NCI-H510A (cell line): ENCODE results near the gene COL18A1.

Experiments
- DNase-seq: peaks from one replicate; lab custom pipeline; 2025; lab: John Stamatoyannopoulos, UW

Gene COL18A1

DNA sequence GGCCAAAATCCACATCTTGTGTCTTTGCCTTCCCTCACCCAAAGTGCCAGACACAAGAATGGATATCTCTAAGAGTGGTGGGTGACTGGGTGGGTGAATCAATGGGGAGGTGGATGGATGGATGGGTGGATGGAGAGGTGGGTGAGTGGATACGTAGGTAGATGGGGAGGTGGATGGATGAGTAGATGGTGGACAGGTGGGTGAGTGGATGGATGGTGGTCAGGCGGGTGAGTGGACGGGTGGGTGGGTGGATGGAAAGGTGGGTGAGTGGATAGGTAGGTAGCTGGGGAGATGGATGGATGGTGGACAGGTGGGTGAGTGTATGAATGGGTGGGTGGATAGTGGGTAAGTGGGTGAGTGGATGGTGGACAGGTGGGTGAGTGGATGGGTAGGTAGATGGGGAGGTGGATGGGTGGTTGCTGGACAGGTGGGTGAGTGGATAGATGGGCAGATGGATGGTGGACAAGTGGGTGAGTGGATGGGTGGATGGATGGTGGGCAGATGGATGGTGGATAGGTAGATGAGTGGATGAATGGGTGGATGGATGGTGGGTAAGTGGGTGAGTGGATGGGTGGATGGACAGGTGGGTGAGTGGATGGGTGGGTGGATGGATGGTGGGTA lies 103.0 kb downstream of the COL18A1 start:
- DNase-seq = no peak

DNA sequence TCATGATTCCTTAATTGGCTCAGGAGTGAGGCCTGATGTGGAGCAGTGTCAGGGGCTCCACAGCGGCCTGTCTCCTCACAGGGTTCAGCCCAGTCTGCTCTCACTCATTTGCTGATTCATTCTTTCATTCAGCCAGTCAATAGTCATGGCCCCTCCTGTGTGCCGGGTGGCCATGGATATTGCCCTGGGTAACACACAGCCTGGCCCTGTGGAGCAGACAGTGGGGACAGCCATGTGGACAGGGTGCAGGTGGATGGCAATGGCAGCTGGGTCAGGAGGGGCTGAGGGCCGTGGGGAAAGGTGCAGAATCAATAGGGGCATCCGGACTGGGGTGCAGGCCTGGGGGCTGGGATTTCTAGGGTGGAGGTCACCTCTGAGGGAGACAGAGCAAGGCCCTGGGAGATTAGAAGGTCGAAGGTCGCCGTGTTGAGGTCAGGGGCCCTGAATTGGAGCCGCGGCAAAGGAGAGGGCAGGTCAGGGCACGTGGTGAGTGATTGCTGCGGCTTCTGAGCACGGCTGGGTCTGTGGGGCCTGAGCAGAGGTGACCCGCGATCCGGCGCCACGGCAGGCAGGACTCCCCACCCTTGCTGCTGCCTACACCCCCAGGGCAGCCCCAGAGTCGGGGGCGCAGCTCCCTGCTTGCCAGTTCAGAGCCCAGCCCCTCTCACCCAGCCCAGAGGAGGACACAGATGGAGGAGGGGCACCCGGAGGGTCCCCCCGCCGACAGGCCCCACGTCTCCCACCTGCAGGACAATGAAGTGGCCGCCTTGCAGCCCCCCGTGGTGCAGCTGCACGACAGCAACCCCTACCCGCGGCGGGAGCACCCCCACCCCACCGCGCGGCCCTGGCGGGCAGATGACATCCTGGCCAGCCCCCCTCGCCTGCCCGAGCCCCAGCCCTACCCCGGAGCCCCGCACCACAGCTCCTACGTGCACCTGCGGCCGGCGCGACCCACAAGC lies 103.9 kb downstream of the COL18A1 start:
- no peak for DNase-seq

DNA sequence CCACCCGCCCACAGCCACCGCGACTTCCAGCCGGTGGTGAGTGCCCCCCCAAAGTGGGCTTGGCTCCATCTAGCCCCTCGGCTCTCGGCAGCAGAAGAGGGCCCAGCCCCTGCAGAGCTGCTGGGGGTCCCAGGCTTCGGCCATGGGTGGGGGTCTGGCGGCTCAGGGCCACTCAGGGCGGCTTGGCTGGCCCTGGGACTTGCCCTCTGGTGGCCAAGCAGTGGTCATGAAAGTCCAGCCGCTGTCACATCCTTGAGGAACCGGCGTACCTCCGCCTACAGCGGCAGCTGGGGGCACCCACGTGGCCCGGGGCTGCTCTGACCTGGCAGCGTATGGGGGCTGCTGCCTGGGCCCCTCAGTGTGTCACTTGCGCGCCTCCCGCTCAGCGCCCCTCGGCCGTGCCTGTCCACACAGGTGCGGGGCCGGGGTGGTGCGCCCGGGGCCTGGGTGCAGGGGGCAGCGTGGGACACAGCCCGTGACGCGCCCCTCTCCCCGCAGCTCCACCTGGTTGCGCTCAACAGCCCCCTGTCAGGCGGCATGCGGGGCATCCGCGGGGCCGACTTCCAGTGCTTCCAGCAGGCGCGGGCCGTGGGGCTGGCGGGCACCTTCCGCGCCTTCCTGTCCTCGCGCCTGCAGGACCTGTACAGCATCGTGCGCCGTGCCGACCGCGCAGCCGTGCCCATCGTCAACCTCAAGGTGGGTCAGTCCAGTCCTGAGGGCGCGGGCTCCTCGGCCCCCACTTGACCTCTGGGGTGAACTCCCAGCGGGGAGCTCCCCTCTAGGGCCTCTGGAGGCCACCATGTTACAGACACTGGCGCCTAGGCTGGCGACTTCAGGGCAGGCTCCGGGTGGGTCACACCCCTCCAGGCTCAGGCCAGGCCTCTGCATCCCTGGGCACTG lies 104.9 kb downstream of the COL18A1 start:
- no peak for DNase-seq

DNA sequence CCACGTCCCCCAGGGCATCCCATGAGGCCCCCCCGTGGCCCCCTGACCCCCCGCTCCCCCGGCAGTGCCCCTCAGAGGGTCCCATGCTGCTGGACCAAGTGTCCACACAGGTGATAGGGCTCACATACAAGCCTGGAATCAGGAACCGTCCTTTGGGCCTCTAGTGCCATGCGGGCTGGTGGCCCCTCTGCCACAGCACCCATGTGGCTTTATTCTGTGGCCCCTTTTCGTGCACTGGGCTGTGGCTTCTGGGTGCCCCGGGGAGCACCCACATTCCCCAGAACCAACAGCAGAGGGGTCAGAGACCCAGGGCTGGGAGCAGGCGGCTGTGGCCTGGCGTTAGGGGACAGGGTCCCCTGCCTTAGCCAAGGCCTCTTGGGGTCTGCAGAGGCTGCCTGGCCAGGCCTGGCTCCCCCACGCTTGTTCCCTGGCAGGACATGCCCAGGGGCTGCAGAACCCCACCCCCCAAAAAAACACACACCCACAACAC lies 105.5 kb downstream of the COL18A1 start:
- no peak for DNase-seq

DNA sequence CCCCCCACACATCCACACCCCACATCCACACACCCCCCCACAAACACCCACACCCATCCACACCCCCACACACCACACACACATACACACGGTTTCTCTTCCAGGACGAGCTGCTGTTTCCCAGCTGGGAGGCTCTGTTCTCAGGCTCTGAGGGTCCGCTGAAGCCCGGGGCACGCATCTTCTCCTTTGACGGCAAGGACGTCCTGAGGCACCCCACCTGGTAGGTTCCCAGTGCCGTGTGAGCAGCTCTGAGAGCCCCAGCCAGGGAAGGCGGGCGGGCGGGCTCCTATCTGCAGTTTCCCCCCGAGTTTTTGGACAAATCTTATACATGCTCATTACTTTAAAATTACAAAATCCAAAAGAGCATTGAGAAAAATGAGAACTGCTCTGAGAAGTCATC lies 106.0 kb downstream of the COL18A1 start:
- DNase-seq = no peak

DNA sequence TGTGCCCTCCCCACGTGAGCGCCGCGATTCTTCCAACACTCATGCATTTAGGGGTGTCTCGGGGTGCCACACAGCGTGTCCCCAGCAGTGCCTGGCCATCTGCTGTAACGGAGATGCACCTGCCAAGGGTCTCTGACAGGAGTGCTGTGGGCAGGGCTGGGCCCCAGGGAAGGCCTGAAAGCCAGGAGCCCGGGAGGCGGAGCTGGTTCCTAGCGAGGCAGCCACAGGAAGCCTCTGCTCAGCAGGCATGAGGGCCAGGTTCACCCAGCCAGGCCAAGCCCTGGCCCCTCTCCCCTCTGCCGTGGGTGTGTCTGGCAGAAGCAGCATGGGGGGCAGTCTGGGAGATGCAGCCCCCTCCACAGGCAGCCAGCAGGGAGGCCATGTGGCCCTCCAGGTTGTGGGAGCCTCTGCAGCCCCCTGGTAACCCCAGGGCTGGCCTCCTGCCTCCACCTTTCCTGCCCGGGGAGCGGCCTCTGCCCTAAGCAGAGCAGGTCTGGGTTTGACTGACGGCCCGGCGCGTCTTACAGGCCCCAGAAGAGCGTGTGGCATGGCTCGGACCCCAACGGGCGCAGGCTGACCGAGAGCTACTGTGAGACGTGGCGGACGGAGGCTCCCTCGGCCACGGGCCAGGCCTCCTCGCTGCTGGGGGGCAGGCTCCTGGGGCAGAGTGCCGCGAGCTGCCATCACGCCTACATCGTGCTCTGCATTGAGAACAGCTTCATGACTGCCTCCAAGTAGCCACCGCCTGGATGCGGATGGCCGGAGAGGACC lies 106.9 kb downstream of the COL18A1 start:
- DNase-seq = no peak

DNA sequence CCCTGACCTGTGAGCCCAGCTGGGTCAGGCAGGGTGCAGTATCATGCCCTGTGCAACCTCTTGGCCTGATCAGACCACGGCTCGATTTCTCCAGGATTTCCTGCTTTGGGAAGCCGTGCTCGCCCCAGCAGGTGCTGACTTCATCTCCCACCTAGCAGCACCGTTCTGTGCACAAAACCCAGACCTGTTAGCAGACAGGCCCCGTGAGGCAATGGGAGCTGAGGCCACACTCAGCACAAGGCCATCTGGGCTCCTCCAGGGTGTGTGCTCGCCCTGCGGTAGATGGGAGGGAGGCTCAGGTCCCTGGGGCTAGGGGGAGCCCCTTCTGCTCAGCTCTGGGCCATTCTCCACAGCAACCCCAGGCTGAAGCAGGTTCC lies 107.6 kb downstream of the COL18A1 start:
- DNase-seq = no peak

DNA sequence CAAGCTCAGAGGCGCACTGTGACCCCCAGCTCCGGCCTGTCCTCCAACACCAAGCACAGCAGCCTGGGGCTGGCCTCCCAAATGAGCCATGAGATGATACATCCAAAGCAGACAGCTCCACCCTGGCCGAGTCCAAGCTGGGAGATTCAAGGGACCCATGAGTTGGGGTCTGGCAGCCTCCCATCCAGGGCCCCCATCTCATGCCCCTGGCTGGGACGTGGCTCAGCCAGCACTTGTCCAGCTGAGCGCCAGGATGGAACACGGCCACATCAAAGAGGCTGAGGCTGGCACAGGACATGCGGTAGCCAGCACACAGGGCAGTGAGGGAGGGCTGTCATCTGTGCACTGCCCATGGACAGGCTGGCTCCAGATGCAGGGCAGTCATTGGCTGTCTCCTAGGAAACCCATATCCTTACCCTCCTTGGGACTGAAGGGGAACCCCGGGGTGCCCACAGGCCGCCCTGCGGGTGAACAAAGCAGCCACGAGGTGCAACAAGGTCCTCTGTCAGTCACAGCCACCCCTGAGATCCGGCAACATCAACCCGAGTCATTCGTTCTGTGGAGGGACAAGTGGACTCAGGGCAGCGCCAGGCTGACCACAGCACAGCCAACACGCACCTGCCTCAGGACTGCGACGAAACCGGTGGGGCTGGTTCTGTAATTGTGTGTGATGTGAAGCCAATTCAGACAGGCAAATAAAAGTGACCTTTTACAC lies 108.2 kb downstream of the COL18A1 start:
- DNase-seq = no peak

DNA sequence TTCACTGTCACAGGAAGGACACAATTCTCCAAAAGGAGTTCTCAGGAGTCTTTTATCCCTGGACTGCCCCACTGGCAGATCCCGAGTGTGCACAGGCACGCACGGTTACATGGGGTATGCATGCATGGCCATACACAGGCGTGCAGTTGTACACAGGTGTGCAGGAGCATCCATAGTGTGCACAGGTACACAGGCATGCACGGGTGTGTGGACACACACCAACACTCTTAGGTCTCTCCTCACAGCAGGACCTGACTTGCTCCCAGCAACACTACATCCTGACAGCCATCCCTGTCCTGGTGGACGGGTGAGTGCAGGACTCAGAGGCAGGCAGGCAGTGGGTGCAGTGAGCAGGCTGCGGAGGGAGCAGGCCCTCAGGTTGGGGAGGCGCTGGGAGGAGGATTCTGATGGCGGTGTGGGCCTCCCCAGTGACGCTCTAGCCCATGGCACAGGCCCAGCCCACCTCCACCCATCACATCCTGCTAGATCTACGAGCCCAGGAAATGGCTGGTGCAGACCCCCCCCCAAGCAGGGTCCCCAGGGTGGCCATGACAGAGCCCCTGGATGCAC lies 108.9 kb downstream of the COL18A1 start:
- DNase-seq = no peak

DNA sequence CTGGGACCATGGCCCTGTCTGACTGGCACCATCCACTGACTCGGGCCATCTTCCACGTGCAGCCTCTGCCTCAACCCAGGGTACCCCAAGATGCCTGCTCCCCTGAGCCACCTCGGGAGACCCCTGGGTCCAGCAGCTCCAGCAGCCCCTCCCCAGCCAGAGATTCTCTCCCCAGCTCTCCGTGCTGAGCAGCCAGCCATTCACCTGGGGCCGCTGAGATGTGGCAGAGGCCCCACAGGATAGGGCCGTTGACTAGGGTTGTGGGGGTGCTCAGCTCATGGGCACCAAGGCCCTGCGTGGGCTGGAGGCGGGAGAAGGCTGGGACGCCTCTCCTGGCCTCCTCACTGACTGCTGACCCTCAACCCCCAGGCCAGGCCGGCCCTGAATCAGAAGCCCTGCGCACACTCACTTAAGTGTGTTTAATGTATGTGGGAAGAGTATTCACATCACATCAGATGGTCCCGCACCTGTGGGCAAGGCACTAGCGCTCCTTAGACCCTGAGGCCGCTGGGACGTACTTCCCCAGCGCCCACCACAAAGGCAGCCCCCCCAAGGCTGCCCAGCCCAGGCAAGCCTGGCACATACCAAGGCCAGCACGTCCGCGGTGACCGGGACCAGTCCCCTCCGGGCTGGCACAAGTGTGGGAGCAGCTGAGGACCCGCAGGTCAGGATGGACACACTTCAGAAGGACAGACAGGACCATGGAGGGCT lies 109.5 kb downstream of the COL18A1 start:
- DNase-seq = no peak

DNA sequence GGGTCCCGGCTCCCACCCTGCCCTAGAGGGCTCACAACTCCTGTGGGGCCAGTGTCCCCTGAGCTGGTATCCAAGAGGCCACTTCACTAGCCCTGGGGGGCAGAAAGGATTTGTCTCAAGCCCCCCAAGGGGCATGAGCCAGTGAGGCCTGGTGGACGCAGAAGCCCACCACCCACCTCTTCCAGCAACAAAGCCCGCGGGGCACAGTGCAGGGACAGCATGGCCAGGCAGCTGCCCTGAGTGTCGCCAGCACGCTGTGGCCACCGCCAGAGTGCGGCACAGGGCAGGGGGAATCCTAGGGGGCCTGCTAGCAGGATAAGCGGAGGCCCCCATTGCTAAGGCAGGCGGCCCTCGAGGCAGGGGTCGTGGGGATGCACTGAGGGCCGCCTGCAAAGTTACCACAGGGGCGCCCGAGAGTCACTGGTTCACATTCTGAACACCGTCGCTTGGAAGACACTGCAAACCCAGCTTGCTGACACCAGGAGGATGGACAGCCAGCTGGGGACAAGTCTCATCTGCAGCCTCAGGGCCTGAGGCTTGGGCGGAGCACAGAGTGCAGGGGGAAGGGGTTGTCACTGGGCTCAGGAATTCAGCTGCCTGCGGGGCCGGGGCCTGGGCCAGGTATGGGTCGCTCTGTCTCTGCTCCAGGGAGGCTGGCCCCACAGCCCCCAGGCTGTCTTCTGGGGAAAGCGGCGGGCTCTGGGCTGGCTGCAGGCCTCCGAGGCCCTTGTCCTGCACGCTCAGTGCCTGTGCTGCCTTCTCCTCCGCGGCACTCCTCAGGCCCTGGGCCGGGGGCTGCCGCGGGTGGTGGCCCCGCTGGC lies 110.5 kb downstream of the COL18A1 start:
- no peak for DNase-seq

DNA sequence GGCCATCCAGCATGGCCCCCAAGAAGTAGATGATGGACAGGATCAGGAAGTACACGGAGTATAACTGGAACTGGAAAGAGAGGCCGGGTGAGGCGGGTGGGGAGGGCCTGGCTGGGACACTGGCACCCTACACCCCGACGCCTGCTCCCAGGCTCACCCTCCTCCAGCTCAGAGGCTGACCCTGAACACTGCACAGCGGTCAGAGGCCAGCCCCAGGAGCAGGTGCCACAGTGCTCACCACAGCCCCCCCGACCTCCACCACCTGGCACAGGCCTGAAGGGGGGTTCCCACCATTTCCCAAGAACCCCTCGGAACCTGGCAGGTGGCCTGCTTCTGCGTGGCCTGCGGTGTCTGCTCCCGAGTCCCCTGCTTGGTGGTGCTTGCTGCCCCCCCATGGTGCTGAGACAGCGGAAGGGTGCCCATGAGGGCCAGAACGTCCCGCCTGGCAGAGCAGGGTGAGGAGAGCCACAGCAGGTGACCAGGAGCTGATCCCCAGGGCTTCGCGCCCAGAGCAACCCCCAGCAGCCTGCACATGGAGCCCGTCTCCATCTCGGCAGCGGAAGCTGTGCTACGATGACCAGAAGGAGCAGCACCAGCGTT lies 111.2 kb downstream of the COL18A1 start:
- no peak for DNase-seq

DNA sequence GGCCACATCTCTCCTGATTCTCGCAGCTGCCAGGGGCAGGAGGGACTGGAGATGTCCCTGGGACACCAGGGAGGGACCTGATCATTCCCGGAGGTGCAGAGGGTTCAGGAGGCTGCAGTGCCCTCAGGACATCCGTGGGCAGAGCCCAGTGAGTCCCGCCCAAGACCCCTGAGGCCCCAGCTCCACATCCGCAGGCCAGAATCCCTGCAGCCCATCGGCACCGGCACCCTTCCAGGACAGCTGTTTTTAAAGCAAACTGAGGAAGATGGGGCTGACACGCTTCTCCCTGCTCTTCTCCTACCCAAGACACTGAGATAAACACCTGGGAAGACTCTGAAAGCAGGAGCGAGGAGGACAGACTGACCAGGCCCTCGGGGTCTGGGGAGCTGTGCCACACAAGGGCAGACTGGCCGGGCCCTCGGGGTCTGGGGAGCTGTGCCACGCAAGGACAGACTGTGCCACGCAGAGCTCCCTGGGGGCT lies 111.7 kb downstream of the COL18A1 start:
- no peak for DNase-seq

DNA sequence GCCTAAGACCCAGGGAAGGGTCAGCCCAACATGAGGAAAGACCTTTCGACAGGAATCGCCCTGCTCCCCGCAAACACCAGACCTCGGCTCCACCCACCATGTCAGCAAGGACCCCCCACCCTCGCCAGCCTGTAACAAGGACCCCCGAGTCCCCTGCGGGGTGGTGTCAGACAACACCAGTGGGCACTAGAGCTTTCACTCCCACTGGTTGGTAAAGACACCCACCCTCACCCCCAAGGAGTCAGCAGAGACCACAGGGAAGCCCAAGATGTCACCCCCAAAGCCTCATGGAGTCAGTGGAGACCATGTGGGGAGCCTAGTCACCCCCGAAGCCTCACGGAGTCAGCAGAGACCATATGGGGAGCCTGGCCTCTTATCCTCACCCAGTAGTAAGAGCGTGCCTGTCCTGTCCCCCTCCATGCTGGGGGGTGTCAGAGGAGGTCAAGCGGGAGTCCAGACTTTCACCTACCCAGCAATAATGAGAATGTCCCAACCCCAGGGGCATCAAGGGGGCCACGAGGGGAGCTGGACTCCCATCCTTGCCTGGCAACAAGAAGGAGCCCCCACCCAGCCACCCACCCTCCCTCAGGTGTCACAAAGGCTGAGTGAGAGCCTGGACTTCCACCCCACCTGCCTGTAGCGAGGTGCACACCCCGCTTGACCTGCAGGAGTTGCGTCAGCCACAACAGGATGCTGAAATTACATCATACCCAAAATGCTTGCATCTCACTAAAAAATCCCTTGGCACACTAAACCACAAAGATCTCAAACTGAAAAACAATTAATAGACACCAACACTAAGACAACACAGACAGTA lies 112.5 kb downstream of the COL18A1 start:
- no peak for DNase-seq

DNA sequence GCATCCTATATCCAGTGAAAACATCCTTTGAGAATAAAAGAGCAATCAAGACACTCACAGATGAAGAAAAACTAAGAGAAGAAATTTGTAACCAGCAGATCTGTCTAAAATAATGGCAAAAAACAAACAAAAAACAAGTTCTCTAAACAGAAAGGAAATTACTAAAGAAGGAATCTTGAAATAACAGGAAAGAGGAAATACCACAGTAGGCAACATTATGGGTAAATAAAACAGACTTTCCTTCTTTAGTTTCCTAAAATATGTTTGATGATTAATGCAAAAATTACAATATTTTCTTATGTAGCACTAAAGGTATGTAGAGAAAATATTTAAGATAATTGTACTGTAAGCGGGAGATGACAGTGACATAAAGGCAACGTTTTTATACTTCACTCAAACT lies 113.8 kb downstream of the COL18A1 start:
- DNase-seq = no peak

DNA sequence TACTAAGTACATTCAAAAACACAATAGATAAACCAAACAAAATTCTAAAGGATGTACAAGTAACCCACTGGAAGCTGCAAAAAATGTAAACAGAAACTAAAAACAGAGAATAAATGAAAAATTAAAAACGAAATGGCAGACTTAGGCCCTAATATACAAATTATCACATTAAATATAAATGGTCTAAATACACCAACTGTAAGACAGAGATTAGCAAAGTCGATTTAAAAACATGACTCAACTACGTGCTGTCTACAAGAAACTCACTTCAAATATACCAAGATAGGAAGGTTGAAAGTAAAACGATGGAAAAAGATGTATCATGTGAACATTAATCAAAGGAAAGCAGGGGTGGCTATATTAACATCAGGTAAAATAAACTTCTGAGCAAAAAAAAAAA lies 114.2 kb downstream of the COL18A1 start:
- no peak for DNase-seq

DNA sequence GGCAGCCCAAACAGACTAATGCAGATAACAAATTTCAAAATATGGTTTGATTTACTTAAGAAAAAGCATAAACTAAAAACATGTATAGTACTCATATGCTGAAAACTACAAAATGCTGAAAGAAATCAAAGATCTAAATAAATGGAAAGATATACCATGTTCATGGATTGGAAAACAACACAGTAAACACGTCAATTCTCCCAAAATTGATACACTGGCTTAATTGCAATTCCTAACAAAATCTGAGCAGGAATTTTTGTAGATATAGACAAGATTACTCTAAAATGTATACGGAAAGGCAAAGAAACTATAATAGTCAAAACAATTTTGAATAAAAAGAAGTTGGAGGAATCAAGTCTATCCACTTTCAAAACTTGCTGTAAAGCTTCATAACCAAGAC lies 116.3 kb downstream of the COL18A1 start:
- DNase-seq = no peak

DNA sequence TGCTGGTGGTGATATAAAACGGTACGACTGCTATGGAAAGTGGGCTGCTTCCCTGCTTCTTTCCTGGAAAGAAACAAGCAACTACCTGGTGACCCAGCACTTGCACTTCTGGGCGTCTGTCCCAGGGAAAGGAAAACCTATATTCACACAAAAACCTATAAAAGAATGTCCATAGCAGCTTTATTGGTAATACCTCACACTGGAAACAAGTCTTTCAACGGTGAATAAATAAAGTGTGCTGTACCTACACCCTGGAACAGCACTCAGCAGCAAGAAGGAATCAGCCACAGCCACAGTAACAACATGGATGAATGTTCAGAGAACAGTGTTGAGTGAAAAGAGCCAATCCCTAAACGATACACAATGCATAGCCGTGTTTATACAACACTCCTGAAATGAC lies 117.4 kb downstream of the COL18A1 start:
- DNase-seq = no peak
